Measurements from ENCODE around the gene NUDT16L1.

Gene NUDT16L1

DNA sequence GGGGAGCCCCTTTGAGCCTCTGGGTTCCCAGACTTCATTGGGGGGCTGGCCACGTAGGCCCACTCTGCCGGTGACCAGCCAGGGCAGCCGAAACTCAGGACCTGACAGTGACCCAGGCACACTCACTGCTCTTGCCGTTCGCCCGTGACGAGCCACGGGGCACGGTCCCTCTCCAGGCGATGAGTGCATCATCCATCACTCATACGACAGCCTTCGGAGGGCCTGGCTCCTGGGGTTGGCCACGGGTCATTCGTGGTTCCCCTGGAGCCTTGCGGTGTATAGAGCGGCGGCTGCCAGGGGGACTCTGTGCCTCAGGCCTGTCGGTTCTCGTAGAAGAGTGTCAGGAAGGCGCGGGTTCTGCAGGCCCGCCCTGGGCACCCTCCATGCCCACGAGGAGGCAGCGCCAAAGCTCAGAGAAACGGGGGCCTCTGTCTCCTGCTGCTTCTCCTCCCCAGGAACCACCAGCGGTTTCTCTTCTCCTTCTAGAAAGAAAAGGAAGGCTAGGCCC lies 11.2 kb upstream of the NUDT16L1 start:
- no peak for DNase-seq (ENCODE audit: low read depth in 2 of 2)

- peak; percentile 43 to 45 for DNase-seq (ENCODE audit: low read depth in 2 of 2)
Observed at GRCh38 chr16:4682616-4683254, 10.6 kb upstream of the NUDT16L1 start.

- no peak for DNase-seq (ENCODE audit: low read depth in 2 of 2)
Observed at GRCh38 chr16:4683255-4684057, 9.9 kb upstream of the NUDT16L1 start.

DNA sequence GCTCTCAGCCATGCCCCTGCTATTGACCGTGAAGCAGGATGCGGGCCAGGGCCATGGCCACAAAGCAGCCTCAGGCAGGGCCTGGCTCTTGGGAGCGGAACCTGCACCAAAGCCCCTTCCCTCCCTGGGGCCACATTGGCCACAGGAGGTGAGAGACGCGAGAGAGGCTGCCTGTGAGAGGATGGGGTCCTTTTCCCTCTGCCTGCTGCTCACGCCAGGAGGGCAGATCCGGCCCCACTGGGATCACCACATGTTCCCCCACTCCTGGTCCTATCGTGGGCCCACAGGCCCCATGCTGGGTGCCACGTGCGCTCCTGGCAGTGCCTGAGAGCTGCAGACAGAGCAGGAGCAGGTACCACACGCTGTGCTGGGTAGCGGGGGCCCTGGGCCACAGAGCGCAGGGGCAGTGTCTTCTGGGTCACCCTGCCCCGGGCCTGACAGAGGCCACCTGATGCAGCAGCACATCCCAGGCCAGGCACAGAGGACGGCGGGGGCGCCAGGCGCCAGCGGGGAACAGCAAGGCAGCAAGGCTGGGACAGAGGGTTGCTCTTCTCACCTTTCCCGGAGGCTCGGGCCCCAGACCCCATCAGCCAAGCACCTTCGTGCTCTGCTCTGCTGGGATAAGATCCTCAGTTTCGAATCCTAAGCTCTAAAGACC lies 9.2 kb upstream of the NUDT16L1 start:
- DNase-seq (ENCODE audit: low read depth in 2 of 2): no peak

- no peak for DNase-seq (ENCODE audit: low read depth in 2 of 2)
Observed at GRCh38 chr16:4684763-4685162, 8.6 kb upstream of the NUDT16L1 start.

GRCh38 chr16:4685292-4685691 lies 8.1 kb upstream of the NUDT16L1 start:
- DNase-seq (ENCODE audit: low read depth in 2 of 2): no peak

DNA sequence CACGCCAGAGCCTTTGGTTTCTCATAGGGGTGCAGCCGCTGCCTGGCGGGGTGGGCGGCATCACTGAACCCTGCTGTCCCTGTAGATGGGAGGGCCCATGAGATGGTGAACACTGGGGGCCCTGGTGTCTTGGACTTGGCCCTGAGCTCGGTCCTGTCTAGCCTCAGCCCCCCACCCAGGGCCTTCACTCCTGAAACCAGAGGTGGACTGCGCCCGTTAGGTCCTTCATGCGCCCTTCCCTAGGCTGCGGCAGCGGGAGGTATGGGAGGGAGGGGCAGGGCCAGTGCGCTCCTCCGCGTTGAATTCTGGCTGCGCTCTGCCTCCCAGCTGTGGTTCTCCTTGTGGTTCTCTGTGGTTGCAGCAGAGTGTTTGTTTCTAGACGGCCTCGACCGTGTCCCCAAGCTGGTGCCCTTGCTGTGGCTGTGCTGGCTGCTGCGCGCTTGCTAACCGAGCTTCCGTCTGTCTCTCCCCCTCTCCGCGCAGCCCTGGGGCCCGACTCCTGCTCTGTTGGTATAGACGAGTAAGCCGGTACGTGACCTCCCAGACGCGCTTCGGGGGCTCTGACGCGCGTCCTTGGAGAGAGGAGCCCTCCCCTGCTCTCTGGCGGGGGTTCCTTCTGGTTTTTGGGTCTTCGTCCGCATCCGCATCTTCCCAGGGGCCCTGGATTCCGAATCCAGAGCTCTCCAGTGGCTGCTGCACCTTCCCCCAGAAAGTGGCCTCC lies 7.4 kb upstream of the NUDT16L1 start:
- DNase-seq (ENCODE audit: low read depth in 2 of 2): no peak

GRCh38 chr16:4686497-4687210 lies 6.7 kb upstream of the NUDT16L1 start:
- no peak for DNase-seq (ENCODE audit: low read depth in 2 of 2)

GRCh38 chr16:4687416-4687815 lies 5.9 kb upstream of the NUDT16L1 start:
- DNase-seq (ENCODE audit: low read depth in 2 of 2): no peak

DNA sequence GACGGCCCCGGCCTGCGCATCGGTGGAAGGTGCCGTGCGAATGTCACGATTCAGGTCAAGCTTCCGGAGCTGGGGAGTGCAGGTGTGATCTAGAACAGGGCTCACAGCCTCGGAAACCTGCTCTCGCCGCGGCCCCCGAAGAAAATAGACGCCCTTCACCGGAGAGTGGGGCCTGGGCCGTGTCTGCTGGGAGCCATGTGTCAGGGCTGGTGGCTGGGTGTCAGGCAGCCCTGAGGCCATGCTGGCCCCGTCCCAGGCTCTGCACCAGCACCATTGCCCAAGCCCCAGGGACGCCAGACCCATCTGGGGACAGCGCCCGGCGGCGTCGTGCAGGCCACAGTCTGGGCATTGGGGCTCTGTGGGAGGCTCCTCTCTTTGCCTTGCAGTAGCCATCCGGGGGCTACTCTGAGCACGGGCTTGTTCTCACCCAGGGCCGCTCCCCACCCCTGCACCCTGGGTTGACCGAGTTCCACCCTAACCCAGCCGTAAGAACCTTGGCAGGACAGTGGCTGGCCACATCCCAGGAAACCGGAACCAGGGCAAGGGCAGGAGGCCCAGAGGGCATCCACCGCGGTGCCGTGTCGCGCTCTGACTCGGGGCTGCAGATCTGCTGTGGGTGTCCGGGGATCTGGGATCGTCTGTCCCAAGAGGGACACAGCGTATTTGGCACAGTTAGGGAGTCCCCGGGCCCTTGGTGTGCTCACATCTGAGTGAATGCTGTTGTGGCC lies 5.3 kb upstream of the NUDT16L1 start:
- no peak for DNase-seq (ENCODE audit: low read depth in 2 of 2)

- no peak for DNase-seq (ENCODE audit: low read depth in 2 of 2)
Observed at GRCh38 chr16:4688674-4689045, 4.7 kb upstream of the NUDT16L1 start.

- no peak for DNase-seq (ENCODE audit: low read depth in 2 of 2)
Observed at GRCh38 chr16:4689091-4689671, 4.2 kb upstream of the NUDT16L1 start.

GRCh38 chr16:4689864-4690704 lies 3.3 kb upstream of the NUDT16L1 start:
- no peak for DNase-seq (ENCODE audit: low read depth in 2 of 2)

DNA sequence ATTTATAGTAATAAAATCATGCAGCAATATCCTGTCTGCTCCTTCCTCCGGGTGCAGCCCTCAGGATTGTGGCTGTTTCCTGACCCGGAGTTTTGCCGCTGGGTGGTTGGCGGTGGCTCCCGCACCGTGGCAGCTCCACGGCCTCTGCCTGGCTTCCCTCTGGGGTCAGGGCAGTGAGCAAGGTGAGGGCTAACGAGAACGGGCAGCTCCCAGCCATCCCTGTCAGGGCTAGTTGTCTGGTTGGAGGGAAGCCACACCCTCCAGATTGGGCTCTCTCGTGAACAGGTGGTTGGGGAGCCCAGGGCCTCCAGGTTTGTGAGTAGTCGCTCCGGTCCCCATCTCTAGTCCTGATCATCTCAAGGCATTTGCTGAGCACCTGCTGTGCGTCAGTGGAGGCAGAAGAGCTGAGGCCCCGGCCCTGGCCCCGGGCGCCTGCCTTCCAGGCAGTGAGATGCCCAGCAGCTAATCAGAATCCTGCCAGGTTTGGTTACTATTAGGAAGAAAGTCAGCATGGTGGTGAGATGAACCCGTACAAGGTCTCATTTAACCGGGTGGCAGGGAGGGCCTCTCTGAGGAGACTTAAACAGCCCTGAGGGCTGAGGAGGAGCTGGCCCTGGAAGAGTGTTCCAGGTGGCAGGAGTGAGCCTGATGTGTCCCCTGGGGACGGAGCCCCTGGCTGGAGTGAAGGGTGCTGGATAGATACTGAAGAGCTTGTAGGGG lies 2.3 kb upstream of the NUDT16L1 start:
- DNase-seq (ENCODE audit: low read depth in 2 of 2): no peak

DNA sequence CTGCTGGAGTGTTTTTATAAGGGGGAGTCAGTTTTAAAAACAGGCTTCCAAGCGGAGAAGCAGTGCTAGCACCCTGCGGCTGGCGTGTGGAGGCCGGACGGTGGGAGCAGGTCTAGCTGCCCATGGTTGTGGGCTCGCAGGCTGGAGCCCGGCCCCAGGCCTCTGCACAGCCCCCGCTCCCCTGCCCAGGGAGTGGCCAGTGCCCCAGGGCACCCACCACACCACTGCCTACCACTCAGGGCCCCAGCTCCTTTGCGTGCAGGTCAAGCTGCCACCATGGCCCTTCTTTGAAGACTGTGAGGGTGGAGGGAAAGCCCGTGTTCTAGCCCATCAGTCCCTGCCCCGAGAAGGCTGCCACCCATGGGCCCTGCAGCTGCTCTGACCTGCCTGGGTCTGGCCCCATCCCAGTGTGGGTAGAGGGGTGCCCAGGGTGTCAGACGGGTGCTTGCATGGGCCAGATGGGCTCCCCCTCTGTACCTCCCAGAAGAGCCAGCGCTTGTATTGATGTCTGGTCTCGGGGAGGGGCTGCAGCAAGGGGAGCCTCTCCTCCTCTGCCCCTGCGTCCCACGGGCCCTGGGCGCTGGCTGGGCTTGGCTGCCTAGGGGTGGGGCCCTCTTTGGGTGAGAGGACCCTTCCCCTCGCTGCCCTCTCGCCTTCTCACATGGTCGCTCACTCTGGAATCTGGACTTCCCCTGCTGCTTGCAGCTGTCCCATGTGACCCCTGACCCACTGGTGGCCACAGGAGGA lies 1.5 kb upstream of the NUDT16L1 start:
- DNase-seq (ENCODE audit: low read depth in 2 of 2): no peak

- no peak for DNase-seq (ENCODE audit: low read depth in 2 of 2)
Observed at GRCh38 chr16:4692460-4693295, 684 bp upstream of the NUDT16L1 start.
